Measurements from ENCODE around the gene RPS10. TPM values are rescaled to one million over a fixed set of nuclear protein-coding genes. Genes with fewer than 3 reads are reported as not detected.
A peak's percentile ranks its signal among the peaks of the same experiment; 100 is the strongest.
"Not testable (repeated sequence)": the region's sequence is repeated elsewhere in the genome, so short reads cannot be mapped to it uniquely, and the experiment has no call there.

The RPS10 gene
- total RNA-seq, 4 donors from 2014 or later, result 1,548 to 3,114 (median 2,536) TPM

GRCh38 chr6:34374069-34374468 is 51.8 kb downstream of the RPS10 start:
- no peak overlapping the region for H3K27ac ChIP-seq
- peaks cover 0 to 7% of the 10 kb centered on the region in 2 donors for H3K4me1 ChIP-seq
- 76 to 83% methylated on average over 3 of the region's 3 CpGs for WGBS, 2 donors
- no peaks in the 10 kb centered on the region for H3K27me3 ChIP-seq
- H3K36me3 ChIP-seq, result no peaks in the 10 kb centered on the region
- no peaks in the 10 kb centered on the region for H3K9me3 ChIP-seq
- TF ChIP-seq CTCF (IDR thresholded peaks at IDR 0.05) (no peak), POLR2A (IDR thresholded peaks at IDR 0.05) (no peak)
- DNase-seq, result no peak
- H3K4me3 ChIP-seq (replicated peaks in 1 of 3), result no peak overlapping the region
- intact Hi-C loops (cut with DNase I), result loop anchor here (10.0 kb wide), 1 partner anchor 49 kb away; no protein-coding TSS in a partner anchor

GRCh38 chr6:34373511-34373910 is 52.4 kb downstream of the RPS10 start:
- Histone ChIP-seq H3K9me3 (no peaks in the 10 kb centered on the region), H3K36me3 (no peaks in the 10 kb centered on the region), H3K27ac (no peak overlapping the region), H3K4me1 (peaks cover 0 to 4% of the 10 kb centered on the region in 2 donors), H3K4me3 (replicated peaks in 1 of 3) (no peak overlapping the region), H3K27me3 (no peaks in the 10 kb centered on the region)
- intact Hi-C loops (cut with DNase I), result loop anchor here (10.0 kb wide), 1 partner anchor 49 kb away; no protein-coding TSS in a partner anchor
- WGBS, 2 donors, result 93 to 98% methylated on average over 5 of the region's 5 CpGs
- DNase-seq, result no peak
- TF ChIP-seq POLR2A (IDR thresholded peaks at IDR 0.05) (no peak), CTCF (IDR thresholded peaks at IDR 0.05) (no peak)

- not testable (repeated sequence) for H3K27me3 ChIP-seq; H3K9me3 ChIP-seq; DNase-seq; H3K4me3 ChIP-seq (replicated peaks in 1 of 3); H3K36me3 ChIP-seq; H3K27ac ChIP-seq; H3K4me1 ChIP-seq
- WGBS, 2 donors, result 88 to 99% methylated on average over 5 of the region's 5 CpGs
- intact Hi-C loops (cut with DNase I), result loop anchor here (10.0 kb wide), 1 partner anchor 47 kb away; no protein-coding TSS in a partner anchor
Measured at GRCh38 chr6:34371865-34372264, 54.0 kb downstream of the RPS10 start.

GRCh38 chr6:34370361-34370760 is 55.5 kb downstream of the RPS10 start:
- Histone ChIP-seq H3K9me3 (no peaks in the 10 kb centered on the region), H3K36me3 (no peaks in the 10 kb centered on the region), H3K27me3 (no peaks in the 10 kb centered on the region), H3K27ac (peak overlapping the region in 1 of 3 donors; percentile 54), H3K4me3 (replicated peaks in 1 of 3) (no peak overlapping the region), H3K4me1 (peaks cover 7 to 11% of the 10 kb centered on the region in 2 donors)
- intact Hi-C loops (cut with DNase I), result loop anchor here (10.0 kb wide), 1 partner anchor 46 kb away; no protein-coding TSS in a partner anchor
- DNase-seq, result no peak
- no peak for TF ChIP-seq POLR2A (IDR thresholded peaks at IDR 0.05)
- TF ChIP-seq CTCF (IDR thresholded peaks at IDR 0.05), result no peak
- 78 to 84% methylated on average over 5 of the region's 5 CpGs for WGBS, 2 donors

GRCh38 chr6:34369385-34369784 is 56.5 kb downstream of the RPS10 start:
- no peak for TF ChIP-seq POLR2A (IDR thresholded peaks at IDR 0.05)
- TF ChIP-seq CTCF (IDR thresholded peaks at IDR 0.05), result no peak
- no peak for DNase-seq
- H3K36me3 ChIP-seq, result no peaks in the 10 kb centered on the region
- H3K4me1 ChIP-seq, result peaks cover 8 to 11% of the 10 kb centered on the region in 2 donors
- no peak overlapping the region for H3K4me3 ChIP-seq (replicated peaks in 1 of 3)
- H3K27ac ChIP-seq, result peak overlapping the region in 1 of 3 donors; percentile 36
- intact Hi-C loops (cut with DNase I), result no loop called here
- 92 to 96% methylated on average over 4 of the region's 4 CpGs for WGBS, 2 donors
- no peaks in the 10 kb centered on the region for H3K9me3 ChIP-seq
- H3K27me3 ChIP-seq, result no peaks in the 10 kb centered on the region

Other genes with a start within 250 kb of the RPS10 start
- gene HMGA1, start 189.2 kb downstream of the RPS10 start, total RNA-seq, result 10 to 100 TPM; 33.3 to 48.5 (median 41.9) TPM
- 10 to 100 TPM; 23.4 to 46.2 (median 31.1) TPM for gene SMIM29, start 177.1 kb downstream of the RPS10 start, total RNA-seq
- gene NUDT3, start 33.4 kb downstream of the RPS10 start, total RNA-seq, result 10 to 100 TPM; 68.1 to 98.9 (median 75.5) TPM
- gene PACSIN1, start 40.0 kb upstream of the RPS10 start, total RNA-seq, result under 1 TPM in 1 of 4 donors, not detected in 3; 0.11 TPM
- gene SPDEF, start 130.3 kb upstream of the RPS10 start, total RNA-seq, result not detected